WTC11 (cell line): Measurements from ENCODE around the gene TPP1. TPM values are rescaled to one million over a fixed set of nuclear protein-coding genes. Genes with fewer than 3 reads are reported as not detected.

Experiments used
- ATAC-seq: fragments of 200-7000 bp; cut with Tn5 transposase; 2 replicates; pipeline ENCODE4 v1.10.0; 2021; ENCODE audit warnings: mild to moderate bottlenecking, moderate library complexity
- CTCF ChIA-PET: fragments of 300-600 bp; sonication (Branson Sonifier 250); formaldehyde crosslinking; loops from one replicate; lab custom pipeline; 2021; ENCODE audit warnings: antibody characterized with exemption; lab: Charles Lee
- POLR2A ChIA-PET: fragments of 350-600 bp; sonication (Branson Sonifier 250); formaldehyde crosslinking; loops from one replicate; lab custom pipeline; 2021; ENCODE audit warnings: antibody characterized with exemption; lab: Charles Lee
- DNase-seq: peaks from one replicate; pipeline ENCODE4 v3.0.0; 2021; ENCODE audit warnings: low spot score
- H3K27ac Mint-ChIP-seq: 2 replicates; pipeline ENCODE4 v1.8.0; 2021; ENCODE audit warnings: mixed read lengths
- H3K27me3 Mint-ChIP-seq: 2 replicates; pipeline ENCODE4 v1.8.0; 2021; ENCODE audit warnings: low read depth, mild to moderate bottlenecking, moderate library complexity, mixed read lengths
- H3K36me3 Mint-ChIP-seq: 2 replicates; pipeline ENCODE4 v1.8.0; 2021; ENCODE audit warnings: mixed read lengths
- H3K4me1 Mint-ChIP-seq: 2 replicates; pipeline ENCODE4 v1.8.0; 2022; ENCODE audit warnings: mixed read lengths
- H3K4me3 Mint-ChIP-seq: 2 replicates; pipeline ENCODE4 v1.8.0; 2021; ENCODE audit warnings: mild to moderate bottlenecking, moderate library complexity, mixed read lengths
- H3K9me3 Mint-ChIP-seq: 2 replicates; pipeline ENCODE4 v1.8.0; 2021; ENCODE audit warnings: mixed read lengths
- ATF1 ChIP-seq: sonication (generic); formaldehyde crosslinking; IDR thresholded peaks from 2 replicates; pipeline ENCODE4 v1.8.1; 2023; ENCODE audit warnings: mild to moderate bottlenecking, moderate library complexity, missing genetic modification reagents
- ETV6 ChIP-seq: sonication (generic); formaldehyde crosslinking; IDR thresholded peaks from 2 replicates; pipeline ENCODE4 v1.8.1; 2022; ENCODE audit warnings: mild to moderate bottlenecking, missing genetic modification reagents
- FOXP1 ChIP-seq: sonication (generic); formaldehyde crosslinking; IDR thresholded peaks from 2 replicates; pipeline ENCODE4 v1.8.0; 2022; ENCODE audit warnings: missing genetic modification reagents, mild to moderate bottlenecking, moderate library complexity, borderline replicate concordance
- IRF2 ChIP-seq: sonication (generic); formaldehyde crosslinking; IDR thresholded peaks from 2 replicates; pipeline ENCODE4 v1.8.0; 2022; ENCODE audit warnings: low read depth, missing genetic modification reagents, borderline replicate concordance
- MYBL2 ChIP-seq: sonication (generic); formaldehyde crosslinking; IDR thresholded peaks from 2 replicates; pipeline ENCODE4 v1.8.1; 2023; ENCODE audit warnings: mild to moderate bottlenecking, moderate library complexity, missing genetic modification reagents
- NR1H2 ChIP-seq: sonication (generic); formaldehyde crosslinking; IDR thresholded peaks from 2 replicates; pipeline ENCODE4 v1.9.0; 2021; ENCODE audit warnings: mild to moderate bottlenecking, moderate library complexity, missing genetic modification reagents
- NR2C2 ChIP-seq: sonication (generic); formaldehyde crosslinking; IDR thresholded peaks from 2 replicates; pipeline ENCODE4 v1.8.0; 2022; ENCODE audit warnings: mild to moderate bottlenecking, missing genetic modification reagents
- ZNF317 ChIP-seq: sonication (generic); formaldehyde crosslinking; IDR thresholded peaks from 2 replicates; pipeline ENCODE4 v1.8.1; 2023; ENCODE audit warnings: low read depth, mild to moderate bottlenecking, moderate library complexity, missing genetic modification reagents, borderline replicate concordance
- ZNF423 ChIP-seq: fragments of 250-450 bp; sonication (Bioruptor Pico); IDR thresholded peaks from 2 replicates; pipeline ENCODE4 v2.1.2; 2022; ENCODE audit warnings: mild to moderate bottlenecking, moderate library complexity
- total RNA-seq: library from RNA; stranded (reverse); gene quantifications from 3 replicates; pipeline ENCODE4 v1.2.3, GENCODE V29; 2021
- TF ChIP-seq, protein P1 (sequence below): fragments of 250-450 bp; sonication (Bioruptor Pico); IDR thresholded peaks from 2 replicates; pipeline ENCODE4 v1.9.0; 2021; ENCODE audit warnings: mild to moderate bottlenecking
- TF ChIP-seq, protein P2 (sequence below): fragments of 250-450 bp; sonication (Bioruptor Pico); IDR thresholded peaks from 2 replicates; pipeline ENCODE4 v1.9.0; 2021; ENCODE audit warnings: moderate library complexity, mild to moderate bottlenecking, inconsistent platforms, borderline replicate concordance
- TF ChIP-seq, protein P3 (sequence below): sonication (generic); formaldehyde crosslinking; IDR thresholded peaks from 2 replicates; pipeline ENCODE4 v1.8.0; 2022; ENCODE audit warnings: mild to moderate bottlenecking, missing genetic modification reagents
- TF ChIP-seq, protein P4 (sequence below): sonication (generic); formaldehyde crosslinking; IDR thresholded peaks from 2 replicates; pipeline ENCODE4 v1.8.0; 2022; ENCODE audit warnings: mild to moderate bottlenecking, missing genetic modification reagents
- TF ChIP-seq, protein P5 (sequence below): sonication (generic); formaldehyde crosslinking; IDR thresholded peaks from 2 replicates; pipeline ENCODE4 v1.8.0; 2022; ENCODE audit warnings: mild to moderate bottlenecking, missing genetic modification reagents
- TF ChIP-seq, protein P6 (sequence below): sonication (generic); formaldehyde crosslinking; IDR thresholded peaks from 2 replicates; pipeline ENCODE4 v1.8.1; 2022; ENCODE audit warnings: low read depth, missing genetic modification reagents, borderline replicate concordance
- TF ChIP-seq, protein P7 (sequence below): sonication (generic); formaldehyde crosslinking; IDR thresholded peaks from 2 replicates; pipeline ENCODE4 v1.8.0; 2022; ENCODE audit warnings: mild to moderate bottlenecking, missing genetic modification reagents
- TF ChIP-seq, protein P8 (sequence below): sonication (generic); formaldehyde crosslinking; IDR thresholded peaks from 2 replicates; pipeline ENCODE4 v1.8.1; 2022; ENCODE audit warnings: low read depth, mild to moderate bottlenecking, moderate library complexity, missing genetic modification reagents, borderline replicate concordance
- TF ChIP-seq, protein P9 (sequence below): sonication (generic); formaldehyde crosslinking; IDR thresholded peaks from 2 replicates; pipeline ENCODE4 v1.8.1; 2022; ENCODE audit warnings: mild to moderate bottlenecking, moderate library complexity, missing genetic modification reagents

TPP1 gene
- total RNA-seq, 1 experiment from 2014 or later = 36.2 TPM

DNA sequence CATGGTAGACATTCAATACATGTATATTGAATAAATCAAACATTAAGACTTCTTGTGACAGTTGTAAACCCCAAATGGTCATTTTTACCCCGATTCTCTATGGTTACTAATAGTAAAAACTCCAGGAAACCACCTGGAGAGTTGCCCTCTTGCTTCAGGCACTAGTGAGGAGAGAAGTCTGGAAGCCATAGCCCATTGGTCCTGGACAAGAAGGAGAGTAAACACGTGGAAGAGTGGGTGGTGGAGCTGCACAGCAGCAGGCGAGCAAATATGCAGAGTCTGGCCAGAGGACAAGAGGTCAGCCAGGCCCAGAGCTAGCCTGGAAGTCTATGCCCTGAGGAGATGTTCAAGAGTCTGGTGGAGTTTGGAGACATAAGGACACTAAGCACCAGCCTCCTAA, 18.6 kb upstream of the TPP1 start (continued):
- TF ChIP-seq, protein P1, sequence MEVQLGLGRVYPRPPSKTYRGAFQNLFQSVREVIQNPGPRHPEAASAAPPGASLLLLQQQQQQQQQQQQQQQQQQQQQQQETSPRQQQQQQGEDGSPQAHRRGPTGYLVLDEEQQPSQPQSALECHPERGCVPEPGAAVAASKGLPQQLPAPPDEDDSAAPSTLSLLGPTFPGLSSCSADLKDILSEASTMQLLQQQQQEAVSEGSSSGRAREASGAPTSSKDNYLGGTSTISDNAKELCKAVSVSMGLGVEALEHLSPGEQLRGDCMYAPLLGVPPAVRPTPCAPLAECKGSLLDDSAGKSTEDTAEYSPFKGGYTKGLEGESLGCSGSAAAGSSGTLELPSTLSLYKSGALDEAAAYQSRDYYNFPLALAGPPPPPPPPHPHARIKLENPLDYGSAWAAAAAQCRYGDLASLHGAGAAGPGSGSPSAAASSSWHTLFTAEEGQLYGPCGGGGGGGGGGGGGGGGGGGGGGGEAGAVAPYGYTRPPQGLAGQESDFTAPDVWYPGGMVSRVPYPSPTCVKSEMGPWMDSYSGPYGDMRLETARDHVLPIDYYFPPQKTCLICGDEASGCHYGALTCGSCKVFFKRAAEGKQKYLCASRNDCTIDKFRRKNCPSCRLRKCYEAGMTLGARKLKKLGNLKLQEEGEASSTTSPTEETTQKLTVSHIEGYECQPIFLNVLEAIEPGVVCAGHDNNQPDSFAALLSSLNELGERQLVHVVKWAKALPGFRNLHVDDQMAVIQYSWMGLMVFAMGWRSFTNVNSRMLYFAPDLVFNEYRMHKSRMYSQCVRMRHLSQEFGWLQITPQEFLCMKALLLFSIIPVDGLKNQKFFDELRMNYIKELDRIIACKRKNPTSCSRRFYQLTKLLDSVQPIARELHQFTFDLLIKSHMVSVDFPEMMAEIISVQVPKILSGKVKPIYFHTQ (CRISPR knock-in tag) = no peak

DNA sequence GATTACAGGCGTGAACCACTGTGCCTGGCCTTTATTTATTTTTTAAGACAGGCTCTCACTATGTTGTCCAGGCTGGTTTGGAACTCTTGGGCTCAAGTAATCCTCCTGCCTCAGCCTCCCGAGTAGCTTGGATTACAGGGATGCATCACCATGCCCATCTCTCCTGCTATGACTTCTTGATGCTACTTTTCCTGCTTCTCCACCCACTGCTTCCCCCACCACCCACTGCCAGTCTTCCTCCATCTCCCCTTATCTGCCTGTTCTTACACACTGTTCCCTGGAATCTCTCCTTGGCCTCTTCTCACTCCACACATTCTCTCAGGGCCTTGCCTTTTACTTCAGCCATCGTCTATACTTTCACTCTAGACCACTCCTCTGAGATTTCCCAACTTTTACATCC, 17.3 kb upstream of the TPP1 start:
- no peak overlapping the region for H3K4me3 Mint-ChIP-seq
- ChIA-PET CTCF (no interaction called here), POLR2A (no interaction called here)
- TF ChIP-seq, protein P2, sequence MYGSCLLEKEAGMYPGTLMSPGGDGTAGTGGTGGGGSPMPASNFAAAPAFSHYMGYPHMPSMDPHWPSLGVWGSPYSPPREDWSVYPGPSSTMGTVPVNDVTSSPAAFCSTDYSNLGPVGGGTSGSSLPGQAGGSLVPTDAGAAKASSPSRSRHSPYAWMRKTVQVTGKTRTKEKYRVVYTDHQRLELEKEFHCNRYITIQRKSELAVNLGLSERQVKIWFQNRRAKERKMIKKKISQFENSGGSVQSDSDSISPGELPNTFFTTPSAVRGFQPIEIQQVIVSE (CRISPR knock-in tag) = no peak
- TF ChIP-seq, protein P3, sequence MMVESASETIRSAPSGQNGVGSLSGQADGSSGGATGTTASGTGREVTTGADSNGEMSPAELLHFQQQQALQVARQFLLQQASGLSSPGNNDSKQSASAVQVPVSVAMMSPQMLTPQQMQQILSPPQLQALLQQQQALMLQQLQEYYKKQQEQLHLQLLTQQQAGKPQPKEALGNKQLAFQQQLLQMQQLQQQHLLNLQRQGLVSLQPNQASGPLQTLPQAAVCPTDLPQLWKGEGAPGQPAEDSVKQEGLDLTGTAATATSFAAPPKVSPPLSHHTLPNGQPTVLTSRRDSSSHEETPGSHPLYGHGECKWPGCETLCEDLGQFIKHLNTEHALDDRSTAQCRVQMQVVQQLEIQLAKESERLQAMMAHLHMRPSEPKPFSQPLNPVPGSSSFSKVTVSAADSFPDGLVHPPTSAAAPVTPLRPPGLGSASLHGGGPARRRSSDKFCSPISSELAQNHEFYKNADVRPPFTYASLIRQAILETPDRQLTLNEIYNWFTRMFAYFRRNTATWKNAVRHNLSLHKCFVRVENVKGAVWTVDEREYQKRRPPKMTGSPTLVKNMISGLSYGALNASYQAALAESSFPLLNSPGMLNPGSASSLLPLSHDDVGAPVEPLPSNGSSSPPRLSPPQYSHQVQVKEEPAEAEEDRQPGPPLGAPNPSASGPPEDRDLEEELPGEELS (CRISPR knock-in tag) = no peak
- TF ChIP-seq, protein P4, sequence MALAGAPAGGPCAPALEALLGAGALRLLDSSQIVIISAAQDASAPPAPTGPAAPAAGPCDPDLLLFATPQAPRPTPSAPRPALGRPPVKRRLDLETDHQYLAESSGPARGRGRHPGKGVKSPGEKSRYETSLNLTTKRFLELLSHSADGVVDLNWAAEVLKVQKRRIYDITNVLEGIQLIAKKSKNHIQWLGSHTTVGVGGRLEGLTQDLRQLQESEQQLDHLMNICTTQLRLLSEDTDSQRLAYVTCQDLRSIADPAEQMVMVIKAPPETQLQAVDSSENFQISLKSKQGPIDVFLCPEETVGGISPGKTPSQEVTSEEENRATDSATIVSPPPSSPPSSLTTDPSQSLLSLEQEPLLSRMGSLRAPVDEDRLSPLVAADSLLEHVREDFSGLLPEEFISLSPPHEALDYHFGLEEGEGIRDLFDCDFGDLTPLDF (CRISPR knock-in tag) = no peak
- TF ChIP-seq MYBL2 = no peak
- TF ChIP-seq, protein P5, sequence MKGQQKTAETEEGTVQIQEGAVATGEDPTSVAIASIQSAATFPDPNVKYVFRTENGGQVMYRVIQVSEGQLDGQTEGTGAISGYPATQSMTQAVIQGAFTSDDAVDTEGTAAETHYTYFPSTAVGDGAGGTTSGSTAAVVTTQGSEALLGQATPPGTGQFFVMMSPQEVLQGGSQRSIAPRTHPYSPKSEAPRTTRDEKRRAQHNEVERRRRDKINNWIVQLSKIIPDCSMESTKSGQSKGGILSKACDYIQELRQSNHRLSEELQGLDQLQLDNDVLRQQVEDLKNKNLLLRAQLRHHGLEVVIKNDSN (CRISPR knock-in tag) = no peak
- no peak for TF ChIP-seq ETV6 (CRISPR knock-in tag)
- TF ChIP-seq, protein P6, sequence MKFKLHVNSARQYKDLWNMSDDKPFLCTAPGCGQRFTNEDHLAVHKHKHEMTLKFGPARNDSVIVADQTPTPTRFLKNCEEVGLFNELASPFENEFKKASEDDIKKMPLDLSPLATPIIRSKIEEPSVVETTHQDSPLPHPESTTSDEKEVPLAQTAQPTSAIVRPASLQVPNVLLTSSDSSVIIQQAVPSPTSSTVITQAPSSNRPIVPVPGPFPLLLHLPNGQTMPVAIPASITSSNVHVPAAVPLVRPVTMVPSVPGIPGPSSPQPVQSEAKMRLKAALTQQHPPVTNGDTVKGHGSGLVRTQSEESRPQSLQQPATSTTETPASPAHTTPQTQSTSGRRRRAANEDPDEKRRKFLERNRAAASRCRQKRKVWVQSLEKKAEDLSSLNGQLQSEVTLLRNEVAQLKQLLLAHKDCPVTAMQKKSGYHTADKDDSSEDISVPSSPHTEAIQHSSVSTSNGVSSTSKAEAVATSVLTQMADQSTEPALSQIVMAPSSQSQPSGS (CRISPR knock-in tag) = no peak
- TF ChIP-seq, protein P7, sequence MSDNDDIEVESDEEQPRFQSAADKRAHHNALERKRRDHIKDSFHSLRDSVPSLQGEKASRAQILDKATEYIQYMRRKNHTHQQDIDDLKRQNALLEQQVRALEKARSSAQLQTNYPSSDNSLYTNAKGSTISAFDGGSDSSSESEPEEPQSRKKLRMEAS (CRISPR knock-in tag) = no peak
- TF ChIP-seq, protein P8, sequence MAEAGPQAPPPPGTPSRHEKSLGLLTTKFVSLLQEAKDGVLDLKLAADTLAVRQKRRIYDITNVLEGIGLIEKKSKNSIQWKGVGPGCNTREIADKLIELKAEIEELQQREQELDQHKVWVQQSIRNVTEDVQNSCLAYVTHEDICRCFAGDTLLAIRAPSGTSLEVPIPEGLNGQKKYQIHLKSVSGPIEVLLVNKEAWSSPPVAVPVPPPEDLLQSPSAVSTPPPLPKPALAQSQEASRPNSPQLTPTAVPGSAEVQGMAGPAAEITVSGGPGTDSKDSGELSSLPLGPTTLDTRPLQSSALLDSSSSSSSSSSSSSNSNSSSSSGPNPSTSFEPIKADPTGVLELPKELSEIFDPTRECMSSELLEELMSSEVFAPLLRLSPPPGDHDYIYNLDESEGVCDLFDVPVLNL = no peak
- TF ChIP-seq NR2C2 (CRISPR knock-in tag) = no peak
- TF ChIP-seq ZNF423 (CRISPR knock-in tag) = no peak
- TF ChIP-seq FOXP1 (CRISPR knock-in tag) = no peak
- no peak for TF ChIP-seq NR1H2 (CRISPR knock-in tag)
- no peak for TF ChIP-seq ATF1 (CRISPR knock-in tag)
- TF ChIP-seq ZNF317 (CRISPR knock-in tag) = no peak
- TF ChIP-seq IRF2 (CRISPR knock-in tag) = no peak
- TF ChIP-seq, protein P9, sequence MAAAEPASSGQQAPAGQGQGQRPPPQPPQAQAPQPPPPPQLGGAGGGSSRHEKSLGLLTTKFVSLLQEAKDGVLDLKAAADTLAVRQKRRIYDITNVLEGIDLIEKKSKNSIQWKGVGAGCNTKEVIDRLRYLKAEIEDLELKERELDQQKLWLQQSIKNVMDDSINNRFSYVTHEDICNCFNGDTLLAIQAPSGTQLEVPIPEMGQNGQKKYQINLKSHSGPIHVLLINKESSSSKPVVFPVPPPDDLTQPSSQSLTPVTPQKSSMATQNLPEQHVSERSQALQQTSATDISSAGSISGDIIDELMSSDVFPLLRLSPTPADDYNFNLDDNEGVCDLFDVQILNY = no peak
- TF ChIP-seq, all 79 proteins: peak for 0
- peaks cover 10% of the 10 kb centered on the region for H3K27me3 Mint-ChIP-seq
- H3K36me3 Mint-ChIP-seq = no peaks in the 10 kb centered on the region
- no peak for ATAC-seq
- no peaks in the 10 kb centered on the region for H3K4me1 Mint-ChIP-seq
- DNase-seq = no peak
- H3K27ac Mint-ChIP-seq = no peak overlapping the region
- H3K9me3 Mint-ChIP-seq = no peaks in the 10 kb centered on the region
